A172 (cell line): ENCODE data around the gene CFI. TPM values are rescaled to one million over a fixed set of nuclear protein-coding genes. Genes with fewer than 3 reads are reported as not detected.

Experiments used
- total RNA-seq: library from RNA; depleted of rRNA; stranded (reverse); fragments of >200 nt; shearing (Covaris generic); gene quantifications from 2 replicates; pipeline ENCODE4 v1.2.3, GENCODE V29; 2014; rRNA removed

Gene CFI
- total RNA-seq, 1 experiment from 2014 or later, result not detected

Other genes with a start within 250 kb of the CFI start
- 103 and 152 TPM in 2 replicates for gene MCUB, start 241.8 kb downstream of the CFI start, total RNA-seq
- 73.2 and 74.0 TPM in 2 replicates for gene CASP6, start 98.6 kb downstream of the CFI start, total RNA-seq
- 19.9 and 29.4 TPM in 2 replicates for gene PLA2G12A, start 71.9 kb downstream of the CFI start, total RNA-seq
- 6.3 and 14.5 TPM in 2 replicates for gene GAR1, start 13.8 kb upstream of the CFI start, total RNA-seq
- gene RRH, start 26.0 kb upstream of the CFI start, total RNA-seq, result 0.52 TPM in 1 of 2 replicates, not detected in the other
- gene LRIT3, start 46.1 kb upstream of the CFI start, total RNA-seq, result not detected in 2 replicates
- gene EGF, start 110.9 kb upstream of the CFI start, total RNA-seq, result 5.5 and 8.0 TPM in 2 replicates